Kasumi-1 (cell line): ENCODE data around the gene FOXP1.

Source experiments
- DNase-seq, 2 experiments: peaks; one replicate each; lab custom pipeline; 2025; lab: John Stamatoyannopoulos, UW

Gene FOXP1

GRCh38 chr3:71372241-71372768 is 211.2 kb downstream of the FOXP1 start:
- no peak for DNase-seq

- DNase-seq: no peak
Measured at GRCh38 chr3:71371282-71371681, 212.2 kb downstream of the FOXP1 start.

GRCh38 chr3:71370467-71370866 is 213.1 kb downstream of the FOXP1 start:
- no peak for DNase-seq

GRCh38 chr3:71369701-71370391 is 213.7 kb downstream of the FOXP1 start:
- no peak for DNase-seq

- DNase-seq: no peak
Measured at GRCh38 chr3:71366988-71367604, 216.4 kb downstream of the FOXP1 start.

GRCh38 chr3:71361334-71361890 is 222.1 kb downstream of the FOXP1 start:
- no peak for DNase-seq

GRCh38 chr3:71360764-71361163 is 222.8 kb downstream of the FOXP1 start:
- DNase-seq: no peak

GRCh38 chr3:71360180-71360579 is 223.3 kb downstream of the FOXP1 start:
- no peak for DNase-seq

- no peak for DNase-seq
Measured at GRCh38 chr3:71358243-71358642, 225.3 kb downstream of the FOXP1 start.

- no peak for DNase-seq
Measured at GRCh38 chr3:71356265-71356664, 227.3 kb downstream of the FOXP1 start.

GRCh38 chr3:71355862-71356261 is 227.7 kb downstream of the FOXP1 start:
- no peak for DNase-seq

GRCh38 chr3:71355037-71355436 is 228.5 kb downstream of the FOXP1 start:
- DNase-seq: no peak

GRCh38 chr3:71351403-71352149 is 232.0 kb downstream of the FOXP1 start:
- DNase-seq: no peak

- DNase-seq: no peak
Measured at GRCh38 chr3:71350998-71351397, 232.5 kb downstream of the FOXP1 start.

- no peak for DNase-seq
Measured at GRCh38 chr3:71348831-71349230, 234.7 kb downstream of the FOXP1 start.

- no peak for DNase-seq
Measured at GRCh38 chr3:71348001-71348632, 235.4 kb downstream of the FOXP1 start.

GRCh38 chr3:71346061-71346460 is 237.5 kb downstream of the FOXP1 start:
- no peak for DNase-seq

- peak in 1 of 2 experiments; percentile 6 for DNase-seq
Measured at GRCh38 chr3:71345429-71346040, 238.0 kb downstream of the FOXP1 start.

GRCh38 chr3:71341721-71342120 is 241.8 kb downstream of the FOXP1 start:
- DNase-seq: no peak

- no peak for DNase-seq
Measured at GRCh38 chr3:71339049-71339448, 244.5 kb downstream of the FOXP1 start.

GRCh38 chr3:71332813-71333212 is 250.7 kb downstream of the FOXP1 start:
- DNase-seq: no peak

GRCh38 chr3:71330909-71331308 is 252.6 kb downstream of the FOXP1 start:
- no peak for DNase-seq
